ENCODE data around the gene SLX4IP.

The SLX4IP gene

GRCh38 chr20:10487142-10488136 is 52.3 kb downstream of the SLX4IP start:
- no peak for TF ChIP-seq POLR2A (IDR thresholded peaks at IDR 0.05; ENCODE audit: low read depth, low read length)
- DNase-seq (ENCODE audit: insufficient read length, low spot score), result no peak
- peak; percentile 48 for FAIRE-seq

- no peak for FAIRE-seq
- TF ChIP-seq POLR2A (IDR thresholded peaks at IDR 0.05; ENCODE audit: low read depth, low read length), result no peak
- DNase-seq (ENCODE audit: insufficient read length, low spot score), result no peak
These were observed 53.4 kb downstream of the SLX4IP start for GRCh38 chr20:10488534-10488933.

- DNase-seq (ENCODE audit: insufficient read length, low spot score) (no peak), FAIRE-seq (peak; percentile 48)
- no peak for TF ChIP-seq POLR2A (IDR thresholded peaks at IDR 0.05; ENCODE audit: low read depth, low read length)
These were observed 54.7 kb downstream of the SLX4IP start for GRCh38 chr20:10489853-10490252.

- DNase-seq (ENCODE audit: insufficient read length, low spot score) (no peak), FAIRE-seq (no peak)
- no peak for TF ChIP-seq POLR2A (IDR thresholded peaks at IDR 0.05; ENCODE audit: low read depth, low read length)
These were observed 55.2 kb downstream of the SLX4IP start for GRCh38 chr20:10490257-10490656.

GRCh38 chr20:10490706-10491105 is 55.6 kb downstream of the SLX4IP start:
- peak; percentile 45 for FAIRE-seq
- TF ChIP-seq POLR2A (IDR thresholded peaks at IDR 0.05; ENCODE audit: low read depth, low read length), result no peak
- no peak for DNase-seq (ENCODE audit: insufficient read length, low spot score)

GRCh38 chr20:10492065-10492464 is 57.0 kb downstream of the SLX4IP start:
- DNase-seq (ENCODE audit: insufficient read length, low spot score), result no peak
- peak; percentile 52 for FAIRE-seq
- no peak for TF ChIP-seq POLR2A (IDR thresholded peaks at IDR 0.05; ENCODE audit: low read depth, low read length)

GRCh38 chr20:10492844-10493243 is 57.7 kb downstream of the SLX4IP start:
- DNase-seq (ENCODE audit: insufficient read length, low spot score) (no peak), FAIRE-seq (no peak)
- TF ChIP-seq POLR2A (IDR thresholded peaks at IDR 0.05; ENCODE audit: low read depth, low read length), result no peak

GRCh38 chr20:10495173-10495572 is 60.1 kb downstream of the SLX4IP start:
- DNase-seq (ENCODE audit: insufficient read length, low spot score) (no peak), FAIRE-seq (no peak)
- no peak for TF ChIP-seq POLR2A (IDR thresholded peaks at IDR 0.05; ENCODE audit: low read depth, low read length)

- FAIRE-seq (no peak), DNase-seq (ENCODE audit: insufficient read length, low spot score) (no peak)
- no peak for TF ChIP-seq POLR2A (IDR thresholded peaks at IDR 0.05; ENCODE audit: low read depth, low read length)
These were observed 61.4 kb downstream of the SLX4IP start for GRCh38 chr20:10496465-10496864.

- TF ChIP-seq POLR2A (IDR thresholded peaks at IDR 0.05; ENCODE audit: low read depth, low read length), result no peak
- no peak for FAIRE-seq
- DNase-seq (ENCODE audit: insufficient read length, low spot score), result no peak
These were observed 62.2 kb downstream of the SLX4IP start for GRCh38 chr20:10497283-10497682.

GRCh38 chr20:10497791-10498190 is 62.7 kb downstream of the SLX4IP start:
- DNase-seq (ENCODE audit: insufficient read length, low spot score) (no peak), FAIRE-seq (no peak)
- TF ChIP-seq POLR2A (IDR thresholded peaks at IDR 0.05; ENCODE audit: low read depth, low read length), result no peak

GRCh38 chr20:10498200-10498599 is 63.1 kb downstream of the SLX4IP start:
- no peak for DNase-seq (ENCODE audit: insufficient read length, low spot score)
- no peak for TF ChIP-seq POLR2A (IDR thresholded peaks at IDR 0.05; ENCODE audit: low read depth, low read length)
- no peak for FAIRE-seq

- DNase-seq (ENCODE audit: insufficient read length, low spot score), result no peak
- FAIRE-seq, result no peak
- no peak for TF ChIP-seq POLR2A (IDR thresholded peaks at IDR 0.05; ENCODE audit: low read depth, low read length)
These were observed 66.3 kb downstream of the SLX4IP start for GRCh38 chr20:10501402-10501801.

GRCh38 chr20:10502098-10502526 is 67.0 kb downstream of the SLX4IP start:
- no peak for TF ChIP-seq POLR2A (IDR thresholded peaks at IDR 0.05; ENCODE audit: low read depth, low read length)
- FAIRE-seq, result no peak

GRCh38 chr20:10504608-10504993 is 69.5 kb downstream of the SLX4IP start:
- FAIRE-seq, result no peak
- TF ChIP-seq POLR2A (IDR thresholded peaks at IDR 0.05; ENCODE audit: low read depth, low read length), result no peak
- DNase-seq (ENCODE audit: insufficient read length, low spot score), result no peak

More at GRCh38 chr20:10502098-10502526, 67.0 kb downstream of the SLX4IP start:
- DNase-seq (ENCODE audit: insufficient read length, low spot score), result no peak

Measured in H54 (cell line).